GM12873 (cell line): ENCODE data around the gene MYL11.

Experiments
- CTCF ChIP-seq: IDR thresholded peaks from 2 replicates; pipeline ENCODE4 v1.5.1; 2012; ENCODE audit warnings: low read depth, mild to moderate bottlenecking, moderate library complexity, low read length, control low read depth; ENCODE audit not compliant: insufficient read depth; ENCODE audit errors: missing control alignments

The MYL11 gene

GRCh38 chr16:30372038-30372712, 2.4 kb upstream of the MYL11 start:
- TF ChIP-seq CTCF = no peak

- TF ChIP-seq CTCF = no peak
Observed at GRCh38 chr16:30372725-30373124, 1.9 kb upstream of the MYL11 start.

- no peak for TF ChIP-seq CTCF
Observed at GRCh38 chr16:30375864-30376263, 1.3 kb downstream of the MYL11 start.

GRCh38 chr16:30376461-30376902, 1.9 kb downstream of the MYL11 start:
- no peak for TF ChIP-seq CTCF

- TF ChIP-seq CTCF = no peak
Observed at GRCh38 chr16:30377050-30377811, 2.6 kb downstream of the MYL11 start.

GRCh38 chr16:30377812-30378235, 3.2 kb downstream of the MYL11 start:
- no peak for TF ChIP-seq CTCF

- no peak for TF ChIP-seq CTCF
Observed at GRCh38 chr16:30378236-30379157, 3.9 kb downstream of the MYL11 start.
